Endothelial cell of umbilical vein (primary cell): ENCODE measurements around the gene LRCH1. TPM values are rescaled to one million over a fixed set of nuclear protein-coding genes. Genes with fewer than 3 reads are reported as not detected.
A peak's percentile ranks its signal among the peaks of the same experiment; 100 is the strongest.

ENCODE experiments used
- BruUV-seq: library from RNA; stranded (reverse); fragments of 400-500 nt; replicated peaks from 2 replicates; lab custom pipeline; 2021; lab: Mats Ljungman, UMichigan
- CTCF ChIA-PET: fragments of 300-600, 350-600 bp; sonication (Branson Sonifier 250); formaldehyde crosslinking; loops from one replicate; lab custom pipeline; 2021; ENCODE audit warnings: antibody characterized with exemption, inconsistent platforms; lab: Charles Lee
- POLR2A ChIA-PET: fragments of 300-600, 350-600 bp; sonication (Branson Sonifier 250); formaldehyde crosslinking; loops from one replicate; lab custom pipeline; 2021; ENCODE audit warnings: antibody characterized with exemption, inconsistent platforms; lab: Charles Lee
- DNase-seq: peaks from one replicate; pipeline ENCODE4 v3.0.0-alpha.2; 2011; ENCODE audit warnings: low read depth, low spot score
- FAIRE-seq: peaks from 2 replicates; lab custom pipeline; 2011; peaks lifted over from hg19 to GRCh38; lab: Jason Lieb, UNC
- H2AFZ ChIP-seq: 2 replicates; pipeline ENCODE4 v1.6.0; 2012; ENCODE audit warnings: low read depth, low read length, control low read depth, inconsistent platforms
- H3K27ac ChIP-seq: 2 replicates; pipeline ENCODE4 v1.5.1; 2011; ENCODE audit warnings: low read depth, mild to moderate bottlenecking, control low read depth, low read length, moderate library complexity; ENCODE audit not compliant: insufficient read depth
- H3K27me3 ChIP-seq, 2 experiments: 2 replicates each; pipeline versions ENCODE4 v1.6.0 to v1.6.1; 2011; ENCODE audit warnings: low read length in 2 of 2, mixed read lengths in 1 of 2; ENCODE audit not compliant: control insufficient read depth in 2 of 2, insufficient read depth in 2 of 2
- H3K36me3 ChIP-seq, 2 experiments: 2 replicates in 1 of 2; 3 replicates in 1 of 2; pipeline ENCODE4 v1.5.1; 2011; ENCODE audit warnings: low read length in 2 of 2, mild to moderate bottlenecking in 1 of 2, moderate library complexity in 1 of 2; ENCODE audit not compliant: control insufficient read depth in 2 of 2, insufficient read depth in 2 of 2; ENCODE audit errors: extremely low read depth in 1 of 2
- H3K4me1 ChIP-seq: 3 replicates; pipeline ENCODE4 v1.5.1; 2011; ENCODE audit warnings: mild to moderate bottlenecking, low read length; ENCODE audit not compliant: control insufficient read depth, insufficient read depth; ENCODE audit errors: extremely low read depth
- H3K4me2 ChIP-seq: 2 replicates; pipeline ENCODE4 v1.6.1; 2011; ENCODE audit warnings: low read length, control low read depth, mixed read lengths; ENCODE audit not compliant: insufficient read depth
- H3K4me3 ChIP-seq, 3 experiments: fragments of 200-600 bp in 1 of 3; sonication (generic), shearing (Covaris generic) in 1 of 3; replicated peaks in 1 of 3; 2 replicates each; pipeline ENCODE4 v1.5.1; 2011 to 2016; ENCODE audit warnings: control low read depth in 3 of 3, low read length in 3 of 3, mild to moderate bottlenecking in 2 of 3, inconsistent platforms in 1 of 3, low read depth in 1 of 3, moderate library complexity in 1 of 3; ENCODE audit not compliant: insufficient read depth in 1 of 3
- H3K79me2 ChIP-seq: 2 replicates; pipeline ENCODE4 v1.6.0; 2012; ENCODE audit warnings: low read length, inconsistent platforms; ENCODE audit not compliant: control insufficient read depth, insufficient read depth
- H3K9ac ChIP-seq: replicated peaks from 2 replicates; pipeline ENCODE3; 2011; ENCODE audit warnings: low read length, control low read depth; ENCODE audit not compliant: insufficient read depth; ENCODE audit errors: extremely low read depth
- H3K9me1 ChIP-seq: replicated peaks from 3 replicates; pipeline ENCODE4 v1.6.0; 2011; ENCODE audit warnings: mild to moderate bottlenecking, low read length; ENCODE audit not compliant: control insufficient read depth, insufficient read depth; ENCODE audit errors: extremely low read depth
- H3K9me3 ChIP-seq: replicated peaks from 2 replicates; pipeline ENCODE4 v1.5.1; 2012; ENCODE audit warnings: low read length, inconsistent platforms; ENCODE audit not compliant: control insufficient read depth, insufficient read depth
- H4K20me1 ChIP-seq: replicated peaks from 2 replicates; pipeline ENCODE3; 2011; ENCODE audit warnings: mild to moderate bottlenecking, low read length; ENCODE audit not compliant: control insufficient read depth, insufficient read depth; ENCODE audit errors: extremely low read depth
- EZH2 ChIP-seq: IDR thresholded peaks from 2 replicates; pipeline ENCODE4 v1.6.1; 2012; ENCODE audit warnings: borderline replicate concordance, low read depth, mild to moderate bottlenecking, moderate library complexity, low read length, inconsistent platforms; ENCODE audit not compliant: severe bottlenecking
- FOS ChIP-seq: IDR thresholded peaks from 2 replicates; pipeline ENCODE4 v1.6.1; 2011; ENCODE audit warnings: mild to moderate bottlenecking, low read length, moderate library complexity, borderline replicate concordance; ENCODE audit not compliant: insufficient read depth
- GATA2 ChIP-seq: IDR thresholded peaks from 2 replicates; pipeline ENCODE4 v1.7.0; 2011; ENCODE audit warnings: low read depth, mild to moderate bottlenecking, moderate library complexity, mixed read lengths, low read length; ENCODE audit not compliant: insufficient read length, insufficient read depth
- JUN ChIP-seq: IDR thresholded peaks from 2 replicates; pipeline ENCODE4 v1.6.1; 2011; ENCODE audit warnings: borderline replicate concordance, low read depth; ENCODE audit not compliant: insufficient read length, insufficient read depth
- MYC ChIP-seq: IDR thresholded peaks from one replicate; pipeline ENCODE4 v1.6.1; 2011; ENCODE audit warnings: mild to moderate bottlenecking, low read depth, low read length
- POLR2A ChIP-seq: IDR thresholded peaks from 2 replicates; pipeline ENCODE4 v1.6.1; 2012; ENCODE audit warnings: low read depth, mild to moderate bottlenecking, control low read depth, low read length
- POLR2AphosphoS5 ChIP-seq: IDR thresholded peaks from 2 replicates; pipeline ENCODE4 v1.6.1; 2012; ENCODE audit warnings: low read depth, mild to moderate bottlenecking, control low read depth, low read length, moderate library complexity; ENCODE audit not compliant: insufficient read depth
- dilution Hi-C: fragments of 300-500 bp; cut with MboI; formaldehyde crosslinking; loops from one replicate; pipeline ENCODE4 v1.15.0; 2019; ENCODE audit warnings: low sequenced_read_pairs; ENCODE audit not compliant: extremely low pct_ligation_motif_present
- intact Hi-C: fragments of 100-400 bp; cut with micrococcal nuclease; formaldehyde crosslinking; loops from one replicate; pipeline ENCODE4 v1.10.0; 2022
- polyA plus RNA-seq, 4 experiments: library from polyadenylated mRNA; depleted of rRNA in 3 of 4; stranded (reverse) in 3 of 4; unstranded in 1 of 4; fragments of >200 nt; gene quantifications; 2 replicates each; pipeline versions ENCODE4 v1.2.1 to v1.2.3, GENCODE V29; 2011 to 2012; ENCODE audit warnings: missing spikeins in 1 of 4
- total RNA-seq: library from RNA; stranded (reverse); gene quantifications from 2 replicates; pipeline ENCODE4 v1.2.3, GENCODE V29; 2021
- TF ChIP-seq, protein P1 (sequence below), 2 donors: IDR thresholded peaks; 1 replicate in 1 of 2; 2 replicates in 1 of 2; pipeline ENCODE4 v1.5.1; 2011; ENCODE audit warnings: low read length in 2 of 2, mild to moderate bottlenecking in 2 of 2, moderate library complexity in 2 of 2, control low read depth in 1 of 2, inconsistent platforms in 1 of 2, low read depth in 1 of 2; ENCODE audit not compliant: insufficient read depth in 1 of 2; ENCODE audit errors: extremely low read depth in 1 of 2
- TF ChIP-seq, protein P2 (sequence below): IDR thresholded peaks from 2 replicates; pipeline ENCODE4 v1.6.1; 2011; ENCODE audit not compliant: insufficient read depth, insufficient read length

LRCH1 gene
- total and polyA plus RNA-seq, 2 donors (not counting 3 experiments of a cell fraction or from before 2014, with no cell fraction given): 5.4 to 16.5 TPM

DNA sequence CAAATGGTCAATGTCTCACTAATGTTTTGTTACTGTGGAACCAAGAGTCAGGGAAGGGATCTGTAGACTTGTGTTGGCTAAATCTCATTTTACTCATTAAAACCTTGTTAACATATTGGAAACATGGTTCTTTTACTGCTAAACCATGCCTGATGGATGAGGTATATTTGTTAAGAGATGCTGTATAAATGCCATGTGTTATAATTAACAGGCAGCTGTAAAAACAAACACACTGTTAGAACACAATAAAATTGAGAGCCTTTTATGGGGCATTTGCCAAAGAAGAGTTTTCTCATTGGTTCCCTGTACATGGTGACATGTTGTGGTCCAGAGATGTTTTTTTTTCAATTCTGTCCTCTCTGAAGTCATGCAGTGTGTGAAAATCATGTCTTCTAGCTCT, 122.0 kb downstream of the LRCH1 start:
- dilution Hi-C loops: no loop called here
- BruUV-seq: no TSS peak
- Histone ChIP-seq H4K20me1 (no peaks in the 10 kb centered on the region), H3K4me2 (no peak overlapping the region), H3K4me1 (no peaks in the 10 kb centered on the region), H3K36me3 (no peaks in the 10 kb centered on the region), H3K9me1 (no peaks in the 10 kb centered on the region), H2AFZ (no peak overlapping the region), H3K79me2 (peaks cover 6% of the 10 kb centered on the region), H3K4me3 (no peak overlapping the region), H3K27me3 (no peaks in the 10 kb centered on the region), H3K9me3 (no peaks in the 10 kb centered on the region), H3K9ac (no peak overlapping the region), H3K27ac (no peak overlapping the region)
- ChIA-PET CTCF (interaction anchor here (0.9 to 1.5 kb wide), 2 partner anchors 8 to 9 kb away, joined by 3 read pairs; no protein-coding TSS in a partner anchor), POLR2A (no interaction called here)
- TF ChIP-seq, protein P1, sequence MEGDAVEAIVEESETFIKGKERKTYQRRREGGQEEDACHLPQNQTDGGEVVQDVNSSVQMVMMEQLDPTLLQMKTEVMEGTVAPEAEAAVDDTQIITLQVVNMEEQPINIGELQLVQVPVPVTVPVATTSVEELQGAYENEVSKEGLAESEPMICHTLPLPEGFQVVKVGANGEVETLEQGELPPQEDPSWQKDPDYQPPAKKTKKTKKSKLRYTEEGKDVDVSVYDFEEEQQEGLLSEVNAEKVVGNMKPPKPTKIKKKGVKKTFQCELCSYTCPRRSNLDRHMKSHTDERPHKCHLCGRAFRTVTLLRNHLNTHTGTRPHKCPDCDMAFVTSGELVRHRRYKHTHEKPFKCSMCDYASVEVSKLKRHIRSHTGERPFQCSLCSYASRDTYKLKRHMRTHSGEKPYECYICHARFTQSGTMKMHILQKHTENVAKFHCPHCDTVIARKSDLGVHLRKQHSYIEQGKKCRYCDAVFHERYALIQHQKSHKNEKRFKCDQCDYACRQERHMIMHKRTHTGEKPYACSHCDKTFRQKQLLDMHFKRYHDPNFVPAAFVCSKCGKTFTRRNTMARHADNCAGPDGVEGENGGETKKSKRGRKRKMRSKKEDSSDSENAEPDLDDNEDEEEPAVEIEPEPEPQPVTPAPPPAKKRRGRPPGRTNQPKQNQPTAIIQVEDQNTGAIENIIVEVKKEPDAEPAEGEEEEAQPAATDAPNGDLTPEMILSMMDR (IDR thresholded peaks at IDR 0.05; ENCODE audit: extremely low read depth in 1 of 2, insufficient read depth in 1 of 2, low read depth in 1 of 2, low read length in 2 of 2): no peak
- TF ChIP-seq POLR2A (no peak), MYC (no peak)
- TF ChIP-seq, protein P2, sequence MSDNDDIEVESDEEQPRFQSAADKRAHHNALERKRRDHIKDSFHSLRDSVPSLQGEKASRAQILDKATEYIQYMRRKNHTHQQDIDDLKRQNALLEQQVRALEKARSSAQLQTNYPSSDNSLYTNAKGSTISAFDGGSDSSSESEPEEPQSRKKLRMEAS: no peak
- intact Hi-C loops: no loop called here
- no peak for FAIRE-seq
- peak; percentile 56 for DNase-seq

DNA sequence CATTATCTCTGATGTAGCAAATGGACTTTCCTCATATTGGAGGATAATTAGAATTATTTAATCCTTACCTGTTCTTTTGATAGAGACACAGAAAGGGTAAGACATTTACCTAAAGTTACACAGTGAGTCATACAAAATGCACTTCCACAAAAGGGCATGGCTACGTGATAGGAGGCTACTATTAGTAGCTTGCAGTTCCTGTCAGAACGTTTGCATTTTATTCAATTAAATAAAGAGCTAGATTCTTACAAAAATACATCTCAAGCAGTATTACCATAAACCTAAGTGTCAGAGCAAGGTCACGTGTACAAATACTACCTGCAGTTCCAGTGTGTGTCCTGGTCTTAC, 123.4 kb downstream of the LRCH1 start:
- Histone ChIP-seq H3K4me2 (no peak overlapping the region), H3K4me1 (no peaks in the 10 kb centered on the region), H2AFZ (no peak overlapping the region), H3K9me3 (no peaks in the 10 kb centered on the region), H3K9ac (no peak overlapping the region), H3K9me1 (no peaks in the 10 kb centered on the region), H3K4me3 (no peak overlapping the region), H3K27me3 (no peaks in the 10 kb centered on the region), H3K36me3 (no peaks in the 10 kb centered on the region), H4K20me1 (no peaks in the 10 kb centered on the region), H3K27ac (no peak overlapping the region), H3K79me2 (peaks cover 6% of the 10 kb centered on the region)
- POLR2A ChIA-PET: no interaction called here
- intact Hi-C loops: no loop called here
- FAIRE-seq (no peak), DNase-seq (no peak)
- TF ChIP-seq EZH2: no peak
- TF ChIP-seq, protein P1 (IDR thresholded peaks at IDR 0.05; ENCODE audit: extremely low read depth in 1 of 2, insufficient read depth in 1 of 2, low read depth in 1 of 2, low read length in 2 of 2): no peak
- TF ChIP-seq GATA2: no peak
- no peak for TF ChIP-seq FOS
- no peak for TF ChIP-seq JUN
- TF ChIP-seq, protein P2: no peak
- TF ChIP-seq POLR2AphosphoS5: no peak
- no peak for TF ChIP-seq MYC
- TF ChIP-seq POLR2A: no peak
- dilution Hi-C loops: no loop called here
- BruUV-seq: no TSS peak
- CTCF ChIA-PET: no interaction called here
